ENCODE results near the gene CENPP.

Gene CENPP

DNA sequence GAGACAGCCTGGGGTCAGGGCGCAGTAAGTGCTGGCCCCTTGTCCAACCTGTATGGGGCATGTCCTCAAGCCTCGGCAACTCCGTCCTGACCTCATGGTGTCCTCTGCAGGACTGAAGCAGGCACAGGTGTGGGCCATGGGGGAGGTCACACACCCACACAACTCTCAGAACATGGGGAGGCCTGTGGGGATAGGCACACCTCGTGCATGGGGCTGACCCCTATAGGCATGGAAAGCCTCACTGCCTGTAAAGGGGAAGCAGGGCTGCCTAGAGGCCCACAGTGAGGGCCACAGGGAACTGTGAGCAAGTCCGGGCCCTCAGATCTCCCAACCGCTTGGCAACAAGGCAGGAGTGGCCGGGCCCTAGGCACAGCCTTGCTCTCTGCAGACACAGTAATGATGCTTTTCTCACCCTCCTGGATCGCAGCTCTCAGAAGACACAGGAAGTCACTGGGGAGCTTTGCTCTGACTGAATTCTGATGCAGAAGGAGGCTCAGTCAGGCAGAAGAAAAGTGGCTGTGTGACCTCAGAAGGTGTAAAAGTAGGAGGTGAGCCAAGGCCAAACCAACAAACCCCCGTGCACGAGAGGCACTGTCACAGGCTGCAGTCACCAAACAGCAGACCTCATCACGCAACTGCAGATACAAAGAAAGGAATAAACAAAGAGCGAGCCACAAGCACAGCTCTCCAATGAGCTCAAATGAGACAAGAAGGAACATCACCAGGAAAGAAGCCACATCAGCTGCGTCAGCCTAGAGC is 338.8 kb downstream of the CENPP start:
- no peak for FAIRE-seq

DNA sequence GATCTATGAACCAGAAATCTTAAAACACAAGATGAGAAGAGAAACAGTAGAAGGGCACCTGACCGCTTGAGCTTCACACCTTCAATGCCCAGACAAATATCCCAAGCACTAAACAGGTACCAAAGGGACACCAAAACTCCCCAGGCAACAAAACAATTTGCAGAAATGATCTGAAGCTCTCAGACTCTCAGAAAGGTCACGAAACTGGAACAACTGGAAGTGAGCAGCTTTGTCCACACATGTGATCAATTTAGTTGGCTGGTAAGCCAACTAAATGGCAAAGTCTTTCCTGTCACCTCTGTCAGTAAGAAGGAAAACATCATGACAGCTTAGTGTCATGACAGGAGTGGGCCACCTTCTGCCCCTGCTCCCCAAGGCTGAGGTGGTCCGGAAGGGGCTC is 340.1 kb downstream of the CENPP start:
- no peak for FAIRE-seq

DNA sequence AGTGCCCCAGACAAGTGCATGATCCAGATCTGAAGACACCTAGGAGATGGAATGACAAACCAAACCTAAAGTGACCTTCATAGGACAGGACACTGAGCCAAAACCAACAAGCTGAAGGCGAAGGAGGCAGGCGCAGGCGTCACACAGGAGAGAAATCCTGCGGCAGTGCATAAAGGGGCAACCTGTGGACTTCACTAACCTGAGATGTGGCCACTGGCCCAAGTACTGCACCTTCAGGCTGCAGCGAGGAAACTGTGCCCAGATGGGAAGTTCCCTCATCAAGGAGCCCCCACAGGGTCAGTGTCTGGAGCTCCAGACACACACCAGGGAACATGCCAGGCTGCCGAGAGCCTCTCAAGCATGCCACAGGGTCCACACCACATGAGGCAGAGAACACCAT is 340.5 kb downstream of the CENPP start:
- no peak for FAIRE-seq

DNA sequence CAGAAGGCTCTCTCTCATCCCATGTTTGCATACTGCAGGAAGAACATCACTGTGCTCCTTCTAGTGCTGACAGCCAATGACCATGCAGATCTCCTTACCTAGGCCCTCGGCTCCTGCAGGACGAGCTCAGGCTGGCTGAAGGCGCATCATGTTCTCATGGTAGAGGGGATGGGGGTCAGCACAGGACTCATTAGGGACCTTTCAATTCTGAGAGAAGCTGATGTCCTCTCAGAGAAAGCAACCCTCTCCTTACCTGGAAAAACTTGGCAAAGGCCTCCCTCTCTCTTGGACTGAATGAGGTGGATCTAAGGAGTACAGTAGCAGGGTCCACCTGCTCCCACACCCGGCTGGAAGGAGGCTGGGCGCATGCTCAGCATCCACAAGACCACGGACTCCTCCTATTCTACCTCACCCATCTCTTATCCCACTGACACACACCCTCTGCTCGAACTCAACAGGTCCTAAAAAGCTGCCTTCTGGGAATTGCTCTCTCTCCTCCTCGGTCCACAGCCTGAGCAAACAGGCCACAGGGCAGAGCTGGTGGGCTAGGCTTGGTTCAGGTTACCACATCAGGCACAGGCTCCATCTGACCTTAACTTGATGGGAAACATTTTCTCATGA is 341.3 kb downstream of the CENPP start:
- no peak for FAIRE-seq

DNA sequence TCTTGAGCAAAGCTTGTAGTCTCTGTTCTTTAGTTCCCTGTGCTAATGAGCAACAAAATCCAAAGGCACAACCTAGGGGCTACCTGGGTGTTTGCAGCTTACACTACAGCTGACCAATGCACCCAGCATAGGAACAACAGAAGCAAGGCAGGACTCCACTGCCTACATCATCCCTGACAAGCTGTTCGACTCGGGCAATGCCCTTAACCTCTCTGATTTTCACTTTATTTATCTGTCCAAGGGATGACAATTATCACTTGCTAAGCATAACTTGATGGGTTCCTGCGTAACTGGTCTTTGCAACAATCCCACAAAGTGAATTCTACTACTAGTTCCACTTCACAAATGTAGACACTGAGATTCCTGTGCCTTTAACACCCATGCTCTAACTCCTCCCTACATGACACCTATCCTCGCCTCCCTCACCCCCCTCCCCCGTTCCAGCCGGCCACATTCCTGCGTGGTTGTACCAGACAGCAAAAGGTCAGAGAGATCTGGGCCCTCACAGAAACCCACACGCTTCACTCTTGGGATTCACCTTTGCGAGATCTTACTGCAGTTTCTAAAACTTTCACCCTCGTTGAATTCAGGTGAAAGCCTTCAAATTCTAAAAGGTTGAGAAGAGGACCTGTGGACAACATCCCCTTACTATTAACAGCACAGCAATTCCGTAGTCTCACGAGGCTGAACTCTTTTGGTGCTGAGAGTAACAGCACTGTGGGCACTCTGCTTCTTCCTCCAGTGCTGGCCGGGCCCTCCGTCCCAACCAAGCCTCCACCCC is 343.2 kb downstream of the CENPP start:
- FAIRE-seq: no peak

DNA sequence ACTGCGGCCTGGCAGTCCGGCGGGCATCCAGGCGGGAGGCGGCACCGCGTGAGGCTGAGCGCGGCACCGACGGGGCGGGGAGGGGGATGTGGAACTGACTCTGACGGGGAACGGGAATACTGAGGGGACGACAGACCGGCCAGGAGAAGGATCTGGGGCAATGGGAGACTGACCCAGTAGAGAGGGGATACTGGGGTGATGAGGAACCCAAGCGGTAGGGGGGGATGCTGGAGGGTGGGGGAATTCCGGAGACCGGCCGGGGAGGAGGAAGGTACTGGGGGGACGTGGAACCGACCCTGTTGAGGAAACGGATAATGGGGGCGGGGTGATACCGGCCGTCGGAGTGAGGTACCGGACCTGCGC is 343.8 kb downstream of the CENPP start:
- FAIRE-seq: no peak
